Stomach (tissue), 9 donors: ENCODE measurements around the gene GOLGA2. TPM values are rescaled to one million over a fixed set of nuclear protein-coding genes. Genes with fewer than 3 reads are reported as not detected.
A peak's percentile ranks its signal among the peaks of the same experiment; 100 is the strongest.

Experiments
- DNase-seq, 2 donors: peaks; one replicate each; pipeline versions ENCODE4 v3.0.0 to v3.0.0-alpha.2; 2013 to 2019
- H3K27ac ChIP-seq, 5 donors: fragments of 200-600 bp in 4 of 5; sonication (generic) in 4 of 5; one replicate each; pipeline ENCODE4 v1.5.1; 2013 to 2019; ENCODE audit warnings: mild to moderate bottlenecking in 1 of 5, moderate library complexity in 1 of 5
- H3K27me3 ChIP-seq, 3 donors: fragments of 200-600 bp; sonication (generic); one replicate each; pipeline ENCODE4 v1.5.1; 2017 to 2019; ENCODE audit warnings: mixed run types in 1 of 3
- H3K36me3 ChIP-seq, 4 donors: fragments of 200-600 bp; sonication (generic); 1 replicate in 3 of 4; 2 replicates in 1 of 4; pipeline ENCODE4 v1.5.1; 2016 to 2019
- H3K4me1 ChIP-seq, 4 donors: fragments of 200-600 bp; sonication (generic); one replicate each; pipeline ENCODE4 v1.5.1; 2016 to 2019
- H3K4me3 ChIP-seq, 4 donors: fragments of 200-600 bp; sonication (generic) in 3 of 4; one replicate each; pipeline ENCODE4 v1.5.1; 2016 to 2019; ENCODE audit warnings: mild to moderate bottlenecking in 1 of 4
- H3K9me3 ChIP-seq, 4 donors: fragments of 200-600 bp; sonication (generic); one replicate each; pipeline ENCODE4 v1.5.1; 2016 to 2019
- EP300 ChIP-seq: sonication (generic); formaldehyde crosslinking; IDR thresholded peaks from one replicate; pipeline ENCODE4 v1.6.1; 2017; ENCODE audit warnings: antibody characterized with exemption
- POLR2A ChIP-seq, 4 donors: fragments of 450-650 bp; IDR thresholded peaks; one replicate each; pipeline ENCODE4 v1.6.1; 2016; ENCODE audit warnings: antibody characterized with exemption in 4 of 4, control low read depth in 2 of 4, mild to moderate bottlenecking in 1 of 4, moderate library complexity in 1 of 4
- POLR2AphosphoS5 ChIP-seq, 3 donors: sonication (generic); formaldehyde crosslinking; IDR thresholded peaks; one replicate each; pipeline ENCODE4 v1.6.1; 2016; ENCODE audit warnings: antibody characterized with exemption in 3 of 3
- WGBS, 5 donors: extraction: QIAGEN DNeasy Blood & Tissue Kit in 3 of 5; methylation state at CpG; one replicate each; pipeline versions ENCODE4 v1.1.5 to v1.1.7; 2013 to 2018; 5-methylcytosine and 5-hydroxymethylcytosine counted together
- intact Hi-C: fragments of 100-400 bp; cut with DNase I; formaldehyde crosslinking; loops from one replicate; pipeline ENCODE4 v1.15.1; 2023; ENCODE audit warnings: low total_unique reads
- polyA plus RNA-seq, 3 donors: library from polyadenylated mRNA; stranded (reverse); fragments of 200-250 nt; gene quantifications; one replicate each; pipeline ENCODE4 v1.2.3, GENCODE V29; 2013
- total RNA-seq, 5 donors: library from RNA; depleted of rRNA; stranded (reverse); fragments of >200 nt; gene quantifications; one replicate each; pipeline versions ENCODE4 v1.1.0 to v1.2.3, GENCODE V29; 2014 to 2016
- TF ChIP-seq, protein P1 (sequence below), 7 experiments: fragments of 450-650 bp in 4 of 7; fragments of 200-600 bp in 3 of 7; sonication (generic) in 3 of 7; IDR thresholded peaks; one replicate each; pipeline ENCODE4 v1.5.1; 2016 to 2019; ENCODE audit warnings: antibody characterized with exemption in 7 of 7, control low read depth in 2 of 7, mild to moderate bottlenecking in 1 of 7
- donor health status: healthy with polysubstance abuse.
- donor health status: Bipolar disorder and iron deficiency.
- donor health status: healthy.

The GOLGA2 gene
- total and polyA plus RNA-seq, 8 donors: 48.4 to 204 (median 63.8) TPM

DNA sequence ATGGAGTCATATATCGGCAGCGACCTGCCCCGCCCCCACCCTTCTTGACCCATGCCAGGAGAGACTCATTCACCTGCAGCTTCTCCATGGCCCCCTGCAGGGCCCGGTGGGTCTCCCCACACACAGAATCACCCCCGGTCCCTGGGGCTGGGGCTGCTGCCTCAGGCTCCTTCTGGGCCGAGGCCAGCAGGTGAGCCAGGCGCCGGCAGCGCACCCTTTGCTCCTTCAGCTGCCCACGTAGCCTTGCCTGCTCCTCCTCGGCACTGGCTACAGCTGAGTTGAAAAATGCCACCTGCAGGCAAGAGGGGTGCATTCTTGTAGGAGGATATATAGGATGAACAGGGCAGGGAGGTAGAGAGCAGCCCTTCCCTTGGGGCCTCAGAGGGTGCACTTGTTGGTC is 17.9 kb downstream of the GOLGA2 start:
- no peak for DNase-seq
- TF ChIP-seq POLR2A (IDR thresholded peaks at IDR 0.05): no peak
- no peak for TF ChIP-seq POLR2AphosphoS5 (IDR thresholded peaks at IDR 0.05)
- no peak for TF ChIP-seq EP300
- TF ChIP-seq, protein P1, sequence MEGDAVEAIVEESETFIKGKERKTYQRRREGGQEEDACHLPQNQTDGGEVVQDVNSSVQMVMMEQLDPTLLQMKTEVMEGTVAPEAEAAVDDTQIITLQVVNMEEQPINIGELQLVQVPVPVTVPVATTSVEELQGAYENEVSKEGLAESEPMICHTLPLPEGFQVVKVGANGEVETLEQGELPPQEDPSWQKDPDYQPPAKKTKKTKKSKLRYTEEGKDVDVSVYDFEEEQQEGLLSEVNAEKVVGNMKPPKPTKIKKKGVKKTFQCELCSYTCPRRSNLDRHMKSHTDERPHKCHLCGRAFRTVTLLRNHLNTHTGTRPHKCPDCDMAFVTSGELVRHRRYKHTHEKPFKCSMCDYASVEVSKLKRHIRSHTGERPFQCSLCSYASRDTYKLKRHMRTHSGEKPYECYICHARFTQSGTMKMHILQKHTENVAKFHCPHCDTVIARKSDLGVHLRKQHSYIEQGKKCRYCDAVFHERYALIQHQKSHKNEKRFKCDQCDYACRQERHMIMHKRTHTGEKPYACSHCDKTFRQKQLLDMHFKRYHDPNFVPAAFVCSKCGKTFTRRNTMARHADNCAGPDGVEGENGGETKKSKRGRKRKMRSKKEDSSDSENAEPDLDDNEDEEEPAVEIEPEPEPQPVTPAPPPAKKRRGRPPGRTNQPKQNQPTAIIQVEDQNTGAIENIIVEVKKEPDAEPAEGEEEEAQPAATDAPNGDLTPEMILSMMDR (IDR thresholded peaks at IDR 0.05): no peak
- Histone ChIP-seq H3K27me3 (no peaks in the 10 kb centered on the region), H3K36me3 (peaks cover 61 to 75% (median 75%) of the 10 kb centered on the region in 4 donors), H3K9me3 (no peaks in the 10 kb centered on the region), H3K27ac (no peak overlapping the region), H3K4me3 (no peak overlapping the region), H3K4me1 (peaks cover 0 to 7% (median 0%) of the 10 kb centered on the region in 4 donors)
- 85 to 92% (median 88%) methylated on average over 4 to 11 of the region's 11 CpGs for WGBS, 5 donors
- intact Hi-C loops: no loop called here

DNA sequence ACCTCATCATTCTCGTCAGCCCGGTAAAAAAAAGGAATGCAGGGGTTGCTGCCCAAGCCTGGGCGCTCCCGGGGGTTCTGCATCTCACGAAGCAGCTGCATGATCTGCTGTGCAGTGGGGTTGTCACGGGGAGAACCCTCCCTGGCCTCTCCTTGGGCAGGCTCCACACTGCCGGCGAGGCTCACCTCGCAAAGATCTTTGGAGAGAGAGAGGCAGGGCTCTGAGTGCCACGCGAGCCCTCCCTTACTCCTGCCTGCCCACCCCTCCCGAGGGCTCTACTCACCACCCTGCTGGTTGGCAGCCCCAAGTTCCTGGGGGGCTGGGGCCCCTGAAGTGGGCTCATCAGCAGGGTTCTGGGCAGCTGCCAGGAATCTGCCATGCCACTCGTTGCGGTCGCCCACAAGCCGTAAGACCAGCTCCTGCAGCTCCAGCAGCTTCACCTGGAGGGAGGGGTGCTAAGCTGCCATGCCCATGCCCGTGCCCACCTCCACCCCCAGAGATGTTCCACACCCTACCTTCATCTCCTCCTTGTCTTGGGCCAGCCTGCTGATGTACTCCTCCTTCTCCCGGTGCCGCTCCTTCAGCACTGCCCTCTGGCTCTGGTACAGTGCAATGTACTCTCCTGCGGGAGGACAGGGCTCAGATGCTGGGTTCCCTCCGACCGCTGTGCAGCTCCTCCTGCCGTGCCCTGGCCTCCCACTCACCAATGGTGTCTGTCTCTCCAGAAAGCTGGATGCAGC is 18.6 kb downstream of the GOLGA2 start:
- intact Hi-C loops: no loop called here
- Histone ChIP-seq H3K36me3 (peaks cover 54 to 68% (median 68%) of the 10 kb centered on the region in 4 donors), H3K27me3 (no peaks in the 10 kb centered on the region), H3K27ac (no peak overlapping the region), H3K4me3 (no peak overlapping the region), H3K4me1 (peaks cover 0 to 7% (median 0%) of the 10 kb centered on the region in 4 donors), H3K9me3 (no peaks in the 10 kb centered on the region)
- DNase-seq: no peak
- WGBS, 5 donors: 84 to 91% (median 85%) methylated on average over 12 to 23 of the region's 23 CpGs
- TF ChIP-seq EP300 (no peak), POLR2AphosphoS5 (IDR thresholded peaks at IDR 0.05) (no peak), POLR2A (IDR thresholded peaks at IDR 0.05) (no peak)
- TF ChIP-seq, protein P1 (IDR thresholded peaks at IDR 0.05): no peak

DNA sequence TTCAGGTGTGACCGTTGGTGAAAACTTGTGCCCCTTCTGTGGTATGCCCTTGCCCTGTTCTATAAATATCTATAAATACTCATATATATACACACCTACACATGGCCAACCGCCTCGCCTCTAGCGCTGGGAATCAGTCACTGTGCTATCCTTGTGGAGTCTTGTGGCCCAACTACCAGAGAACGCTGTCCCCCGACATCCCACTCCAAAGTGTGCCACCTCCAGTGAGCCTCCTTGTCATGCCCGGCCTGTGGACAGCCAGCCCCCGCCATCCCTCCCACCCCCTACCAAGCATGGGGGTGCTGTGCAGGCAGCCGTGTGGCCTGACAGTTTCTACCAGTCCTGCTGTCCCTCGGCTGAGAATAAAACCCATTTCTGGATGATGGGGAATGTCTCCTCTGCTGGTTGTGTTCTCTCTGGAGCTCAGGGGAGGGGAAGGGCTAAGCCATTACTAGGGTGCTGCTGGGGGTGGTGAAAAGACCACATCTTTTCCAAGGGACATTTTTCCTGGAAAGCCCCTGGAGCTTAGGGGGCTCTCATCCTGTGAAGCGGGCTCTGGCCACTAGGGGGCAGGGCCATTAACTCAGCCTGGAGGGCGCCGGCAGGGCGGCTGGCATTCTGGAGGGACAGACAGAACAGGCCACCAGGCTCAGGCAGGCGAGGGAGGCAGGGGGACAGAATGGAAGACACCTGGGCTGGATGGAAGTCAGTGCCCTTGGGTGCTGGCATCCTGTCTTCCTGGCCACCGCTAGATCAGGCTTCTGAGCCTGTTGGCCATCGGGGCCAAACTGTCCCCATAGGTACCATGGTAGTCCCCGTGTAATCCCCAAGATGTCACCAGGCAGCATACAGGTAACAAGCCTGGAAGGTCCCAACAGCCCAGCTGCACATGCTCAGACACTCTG is 20.7 kb downstream of the GOLGA2 start:
- no peak overlapping the region for H3K27ac ChIP-seq
- WGBS, 5 donors: 41 to 58% (median 50%) methylated on average over 13 to 18 of the region's 18 CpGs
- no peak overlapping the region for H3K4me3 ChIP-seq
- peaks cover 0 to 21% (median 0%) of the 10 kb centered on the region in 3 donors for H3K27me3 ChIP-seq
- peak; percentile 71 to 84 for DNase-seq
- no peak for TF ChIP-seq EP300
- TF ChIP-seq, protein P1 (IDR thresholded peaks at IDR 0.05): peak in 5 of 7 experiments; percentile 57 to 87 (median 73)
- no peaks in the 10 kb centered on the region for H3K9me3 ChIP-seq
- intact Hi-C loops: no loop called here
- H3K4me1 ChIP-seq: peaks cover 12 to 21% (median 14%) of the 10 kb centered on the region in 4 donors
- H3K36me3 ChIP-seq: peaks cover 33 to 47% (median 47%) of the 10 kb centered on the region in 4 donors

DNA sequence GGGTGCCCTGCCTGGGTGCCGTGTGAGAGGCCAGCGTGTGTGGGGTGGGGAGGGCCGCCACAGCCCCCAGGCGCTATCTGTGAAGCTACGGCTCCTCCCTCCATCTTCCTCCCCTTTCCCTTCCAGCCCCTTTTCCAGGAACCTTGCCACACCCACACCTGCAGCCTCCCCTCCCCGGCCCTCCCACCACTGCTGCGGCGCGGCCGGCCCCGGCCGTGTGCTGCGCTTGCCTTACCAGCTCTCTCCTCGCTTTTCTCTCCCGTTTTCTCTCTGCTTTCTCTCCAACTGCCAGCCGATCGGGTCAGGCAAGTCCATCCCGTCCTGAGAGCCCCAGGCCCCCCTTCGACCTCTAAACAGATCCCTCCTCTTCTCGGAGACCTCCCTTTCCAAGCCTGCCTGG is 21.4 kb downstream of the GOLGA2 start:
- Histone ChIP-seq H3K36me3 (peaks cover 25 to 39% (median 39%) of the 10 kb centered on the region in 4 donors), H3K4me1 (peaks cover 12 to 25% (median 19%) of the 10 kb centered on the region in 4 donors), H3K9me3 (no peaks in the 10 kb centered on the region), H3K4me3 (no peak overlapping the region), H3K27me3 (peaks cover 0 to 23% (median 0%) of the 10 kb centered on the region in 3 donors), H3K27ac (no peak overlapping the region)
- WGBS, 5 donors: 54 to 77% (median 76%) methylated on average over 20 of the region's 20 CpGs
- TF ChIP-seq POLR2A (IDR thresholded peaks at IDR 0.05) (no peak), EP300 (no peak), POLR2AphosphoS5 (IDR thresholded peaks at IDR 0.05) (no peak)
- TF ChIP-seq, protein P1 (IDR thresholded peaks at IDR 0.05): no peak
- intact Hi-C loops: no loop called here
- DNase-seq: no peak
